Fibroblast of lung (primary cell): Measurements from ENCODE around the gene SMIM26. TPM values are rescaled to one million over a fixed set of nuclear protein-coding genes. Genes with fewer than 3 reads are reported as not detected.

Source experiments
- DNase-seq, 2 donors: peaks; one replicate each; pipeline versions ENCODE4 v3.0.0 to v3.0.0-alpha.2; 2010; ENCODE audit warnings: low read depth in 2 of 2
- H2AFZ ChIP-seq: 2 replicates; pipeline ENCODE4 v1.5.1; 2012; ENCODE audit warnings: low read length, control low read depth, inconsistent platforms
- H3K27ac ChIP-seq: 2 replicates; pipeline ENCODE4 v1.5.1; 2011; ENCODE audit warnings: low read length, control low read depth; ENCODE audit not compliant: insufficient read depth
- H3K27me3 ChIP-seq: 2 replicates; pipeline ENCODE4 v1.5.1; 2011; ENCODE audit warnings: mild to moderate bottlenecking, low read length; ENCODE audit not compliant: control insufficient read depth, insufficient read depth
- H3K36me3 ChIP-seq: 2 replicates; pipeline ENCODE4 v1.5.1; 2011; ENCODE audit warnings: low read length; ENCODE audit not compliant: control insufficient read depth, insufficient read depth
- H3K4me1 ChIP-seq: 2 replicates; pipeline ENCODE4 v1.5.1; 2011; ENCODE audit warnings: low read length; ENCODE audit not compliant: control insufficient read depth, insufficient read depth; ENCODE audit errors: extremely low read depth
- H3K4me2 ChIP-seq: 2 replicates; pipeline ENCODE4 v1.5.1; 2011; ENCODE audit warnings: low read length, control low read depth; ENCODE audit not compliant: insufficient read depth; ENCODE audit errors: extremely low read depth
- H3K4me3 ChIP-seq, 4 experiments: fragments of 200-600 bp in 1 of 4; sonication (generic) in 1 of 4; replicated peaks in 1 of 4; 2 replicates each; pipeline ENCODE4 v1.5.1; 2011 to 2016; ENCODE audit warnings: low read length in 4 of 4, low read depth in 3 of 4, mild to moderate bottlenecking in 3 of 4, control low read depth in 2 of 4, inconsistent platforms in 1 of 4, mixed read lengths in 1 of 4; ENCODE audit not compliant: insufficient read depth in 1 of 4; ENCODE audit errors: control extremely low read depth in 1 of 4
- H3K79me2 ChIP-seq: 2 replicates; pipeline ENCODE4 v1.5.1; 2012; ENCODE audit warnings: mild to moderate bottlenecking, low read length, inconsistent platforms; ENCODE audit not compliant: control insufficient read depth, insufficient read depth
- H3K9ac ChIP-seq: 2 replicates; pipeline ENCODE4 v1.5.1; 2011; ENCODE audit warnings: mild to moderate bottlenecking, low read length, control low read depth; ENCODE audit not compliant: insufficient read depth
- H3K9me3 ChIP-seq: 2 replicates; pipeline ENCODE4 v1.5.1; 2012; ENCODE audit warnings: low read depth, low read length; ENCODE audit not compliant: control insufficient read depth, insufficient read depth
- H4K20me1 ChIP-seq: 2 replicates; pipeline ENCODE4 v1.5.1; 2011; ENCODE audit warnings: low read length; ENCODE audit not compliant: control insufficient read depth, insufficient read depth; ENCODE audit errors: extremely low read depth
- CTCF ChIP-seq, 2 donors: IDR thresholded peaks in 1 of 2; conservative IDR thresholded peaks in 1 of 2; 1 replicate in 1 of 2; 2 replicates in 1 of 2; pipeline ENCODE4 v1.5.1; 2011 to 2012; ENCODE audit warnings: low read length in 2 of 2, control low read depth in 1 of 2, inconsistent platforms in 1 of 2, low read depth in 1 of 2, mild to moderate bottlenecking in 1 of 2
- EZH2 ChIP-seq: IDR thresholded peaks from 2 replicates; pipeline ENCODE4 v1.5.1; 2012; ENCODE audit warnings: low read length, control low read depth, mild to moderate bottlenecking; ENCODE audit errors: missing control alignments
- polyA plus RNA-seq, 2 donors: library from polyadenylated mRNA; depleted of rRNA in 1 of 2; stranded (reverse) in 1 of 2; unstranded in 1 of 2; fragments of >200 nt; gene quantifications; 2 replicates each; pipeline ENCODE4 v1.2.1, GENCODE V29; 2011 to 2012; ENCODE audit warnings: missing spikeins in 1 of 2
- total RNA-seq: library from RNA; depleted of rRNA; stranded (reverse); fragments of >200 nt; gene quantifications from 2 replicates; pipeline ENCODE4 v1.2.1, GENCODE V29; 2014

SMIM26 gene
- total and polyA plus RNA-seq, 2 donors (not counting 1 experiment from before 2014, with no cell fraction given), result 81.8 to 115 TPM

GRCh38 chr20:18611492-18611891 is 44.3 kb downstream of the SMIM26 start:
- Histone ChIP-seq H3K36me3 (no peaks in the 10 kb centered on the region), H3K79me2 (no peaks in the 10 kb centered on the region), H3K9ac (no peak overlapping the region), H2AFZ (no peak overlapping the region), H4K20me1 (no peaks in the 10 kb centered on the region), H3K27me3 (no peaks in the 10 kb centered on the region), H3K4me3 (no peak overlapping the region), H3K27ac (no peak overlapping the region), H3K9me3 (no peaks in the 10 kb centered on the region), H3K4me2 (no peak overlapping the region), H3K4me1 (no peaks in the 10 kb centered on the region)
- no peak for DNase-seq
- no peak for TF ChIP-seq EZH2
- TF ChIP-seq CTCF (conservative IDR thresholded peaks at IDR 0.05 in 1 of 2, IDR thresholded peaks at IDR 0.05 in 1 of 2; ENCODE audit: low read depth in 1 of 2, low read length in 2 of 2), result no peak

GRCh38 chr20:18613553-18613952 is 46.3 kb downstream of the SMIM26 start:
- no peak overlapping the region for H3K27ac ChIP-seq
- H4K20me1 ChIP-seq, result no peaks in the 10 kb centered on the region
- H3K9ac ChIP-seq, result no peak overlapping the region
- DNase-seq, result no peak
- H3K4me1 ChIP-seq, result no peaks in the 10 kb centered on the region
- no peak overlapping the region for H3K4me2 ChIP-seq
- H3K9me3 ChIP-seq, result no peaks in the 10 kb centered on the region
- no peak overlapping the region for H2AFZ ChIP-seq
- no peaks in the 10 kb centered on the region for H3K27me3 ChIP-seq
- H3K4me3 ChIP-seq, result no peak overlapping the region
- no peaks in the 10 kb centered on the region for H3K36me3 ChIP-seq
- TF ChIP-seq EZH2 (no peak), CTCF (conservative IDR thresholded peaks at IDR 0.05 in 1 of 2, IDR thresholded peaks at IDR 0.05 in 1 of 2; ENCODE audit: low read depth in 1 of 2, low read length in 2 of 2) (no peak)
- H3K79me2 ChIP-seq, result no peaks in the 10 kb centered on the region

- TF ChIP-seq EZH2 (no peak), CTCF (conservative IDR thresholded peaks at IDR 0.05 in 1 of 2, IDR thresholded peaks at IDR 0.05 in 1 of 2; ENCODE audit: low read depth in 1 of 2, low read length in 2 of 2) (no peak)
- H2AFZ ChIP-seq, result no peak overlapping the region
- no peak overlapping the region for H3K27ac ChIP-seq
- no peak overlapping the region for H3K9ac ChIP-seq
- H4K20me1 ChIP-seq, result no peaks in the 10 kb centered on the region
- H3K9me3 ChIP-seq, result no peaks in the 10 kb centered on the region
- no peaks in the 10 kb centered on the region for H3K79me2 ChIP-seq
- no peak for DNase-seq
- no peak overlapping the region for H3K4me3 ChIP-seq
- H3K36me3 ChIP-seq, result no peaks in the 10 kb centered on the region
- no peaks in the 10 kb centered on the region for H3K27me3 ChIP-seq
- no peak overlapping the region for H3K4me2 ChIP-seq
- no peaks in the 10 kb centered on the region for H3K4me1 ChIP-seq
Observed at GRCh38 chr20:18614244-18614643, 47.0 kb downstream of the SMIM26 start.
